Right lobe of liver (tissue), 4 donors: ENCODE results near the gene HSP90AB1.

Source experiments
- POLR2A ChIP-seq: fragments of 450-650 bp; IDR thresholded peaks from one replicate; pipeline ENCODE4 v1.6.1; 2017; ENCODE audit warnings: antibody characterized with exemption, mild to moderate bottlenecking
- TF ChIP-seq, protein P1 (sequence below), 4 donors: fragments of 200-600 bp in 3 of 4; fragments of 450-650 bp in 1 of 4; IDR thresholded peaks; one replicate each; pipeline versions ENCODE4 v1.5.1 to v1.8.0; 2016 to 2022; ENCODE audit warnings: antibody characterized with exemption in 4 of 4, mild to moderate bottlenecking in 2 of 4
- donor health status: DM: no; HTN: no; CAD: no.
- donor health status: DM: no; HTN: no; CAD: no.
- donor health status: DM: no; HTN: yes; CAD: no.

GRCh38 chr6:44217332-44218143 lies 29.4 kb upstream of the HSP90AB1 start:
- TF ChIP-seq POLR2A: no peak
- TF ChIP-seq, protein P1, sequence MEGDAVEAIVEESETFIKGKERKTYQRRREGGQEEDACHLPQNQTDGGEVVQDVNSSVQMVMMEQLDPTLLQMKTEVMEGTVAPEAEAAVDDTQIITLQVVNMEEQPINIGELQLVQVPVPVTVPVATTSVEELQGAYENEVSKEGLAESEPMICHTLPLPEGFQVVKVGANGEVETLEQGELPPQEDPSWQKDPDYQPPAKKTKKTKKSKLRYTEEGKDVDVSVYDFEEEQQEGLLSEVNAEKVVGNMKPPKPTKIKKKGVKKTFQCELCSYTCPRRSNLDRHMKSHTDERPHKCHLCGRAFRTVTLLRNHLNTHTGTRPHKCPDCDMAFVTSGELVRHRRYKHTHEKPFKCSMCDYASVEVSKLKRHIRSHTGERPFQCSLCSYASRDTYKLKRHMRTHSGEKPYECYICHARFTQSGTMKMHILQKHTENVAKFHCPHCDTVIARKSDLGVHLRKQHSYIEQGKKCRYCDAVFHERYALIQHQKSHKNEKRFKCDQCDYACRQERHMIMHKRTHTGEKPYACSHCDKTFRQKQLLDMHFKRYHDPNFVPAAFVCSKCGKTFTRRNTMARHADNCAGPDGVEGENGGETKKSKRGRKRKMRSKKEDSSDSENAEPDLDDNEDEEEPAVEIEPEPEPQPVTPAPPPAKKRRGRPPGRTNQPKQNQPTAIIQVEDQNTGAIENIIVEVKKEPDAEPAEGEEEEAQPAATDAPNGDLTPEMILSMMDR (IDR thresholded peaks at IDR 0.05): no peak
